ENCODE results near the gene NEK11.

The NEK11 gene

DNA sequence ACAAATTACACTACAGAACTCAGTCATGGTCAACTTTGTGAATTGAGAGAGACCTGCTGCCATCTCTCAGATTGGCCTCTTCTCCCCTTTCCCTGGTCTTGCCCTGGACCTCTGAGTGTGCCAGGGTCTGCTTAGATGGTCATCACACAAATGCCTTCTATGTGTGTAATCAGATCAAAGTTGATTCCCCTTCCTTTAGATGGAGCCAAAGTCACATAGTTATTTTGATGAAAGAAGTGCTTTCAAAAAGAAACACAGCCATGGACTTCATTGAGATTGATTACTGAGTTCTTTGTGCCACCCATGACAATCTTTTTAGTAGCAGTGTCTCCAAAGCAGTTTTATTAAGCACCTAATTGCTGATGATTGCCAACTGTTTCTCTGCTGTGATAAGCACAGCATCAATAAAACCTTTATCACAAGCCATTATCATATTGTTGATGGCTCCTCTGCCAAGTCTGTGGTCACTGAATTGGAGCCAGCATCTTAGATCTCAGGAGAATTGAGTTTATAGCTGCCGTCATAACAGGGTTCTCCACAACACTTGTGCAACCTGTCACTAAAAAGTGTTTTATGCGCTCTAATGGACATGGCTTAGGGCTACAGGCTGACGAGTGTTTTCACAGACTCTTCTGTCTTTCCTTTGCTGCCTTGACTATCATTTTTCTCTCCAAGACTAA is 205.2 kb downstream of the NEK11 start:
- no peak for FAIRE-seq

DNA sequence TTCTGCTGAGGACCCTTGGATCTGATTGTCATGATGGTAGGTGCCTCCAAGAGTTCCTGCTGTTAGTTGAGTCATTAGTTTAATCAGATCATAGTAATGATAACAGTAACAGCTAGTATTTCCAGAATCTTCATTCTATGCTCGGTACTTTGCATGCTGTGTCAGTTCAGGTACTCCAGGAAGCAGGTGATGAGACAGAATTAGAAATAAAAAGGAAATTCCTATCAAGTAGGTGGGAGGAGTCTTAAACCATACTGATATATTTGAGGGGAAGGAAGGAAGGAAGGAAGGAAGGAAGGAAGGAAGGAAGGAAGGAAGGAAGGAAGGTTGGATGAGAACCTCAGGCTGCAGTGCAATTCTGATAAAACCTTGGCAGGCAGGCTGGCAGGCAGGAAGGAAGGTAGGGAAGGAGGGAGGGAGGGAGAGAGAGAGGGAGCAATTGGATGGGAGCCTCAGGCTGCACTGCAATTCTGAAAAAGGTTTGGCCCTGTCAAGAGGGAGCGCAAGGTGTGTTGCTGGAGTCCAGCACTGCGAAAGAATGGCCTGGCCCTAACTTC is 206.1 kb downstream of the NEK11 start:
- no peak for FAIRE-seq

DNA sequence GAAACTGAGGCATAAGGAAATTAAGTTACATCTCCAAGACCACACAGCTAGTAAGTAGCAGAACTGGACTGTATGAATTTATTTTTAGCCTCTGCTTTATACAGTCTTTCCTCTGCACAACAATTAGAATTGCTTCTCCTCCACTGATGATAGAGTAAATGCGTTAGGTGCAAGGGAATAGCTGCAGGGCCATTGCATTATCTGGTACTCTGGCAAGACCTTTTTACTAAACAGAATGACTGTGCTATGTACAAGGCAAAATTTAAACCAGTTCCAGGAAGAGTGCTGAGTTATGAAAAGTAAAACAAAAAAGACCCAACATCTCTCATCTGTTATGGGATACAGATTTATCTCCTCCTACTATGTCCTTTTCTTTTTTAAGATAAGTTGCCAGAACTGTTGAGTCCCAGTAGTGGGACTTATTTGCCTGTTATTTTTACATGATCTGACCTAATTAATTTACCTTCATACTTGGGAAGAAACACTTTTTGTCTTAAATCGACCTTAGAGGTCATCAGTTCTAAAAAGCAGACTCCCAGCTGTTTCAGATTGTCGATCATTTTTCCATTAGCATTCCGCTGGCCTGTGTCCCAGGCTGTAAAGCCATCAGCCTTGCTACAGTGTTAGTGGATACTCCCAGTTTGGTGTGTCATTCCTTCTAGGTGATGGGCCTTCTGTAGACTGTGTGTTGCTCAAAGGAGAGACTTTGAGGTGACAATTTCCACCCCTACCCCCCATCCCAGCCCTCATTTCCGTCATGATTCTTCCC is 207.4 kb downstream of the NEK11 start:
- no peak for FAIRE-seq

DNA sequence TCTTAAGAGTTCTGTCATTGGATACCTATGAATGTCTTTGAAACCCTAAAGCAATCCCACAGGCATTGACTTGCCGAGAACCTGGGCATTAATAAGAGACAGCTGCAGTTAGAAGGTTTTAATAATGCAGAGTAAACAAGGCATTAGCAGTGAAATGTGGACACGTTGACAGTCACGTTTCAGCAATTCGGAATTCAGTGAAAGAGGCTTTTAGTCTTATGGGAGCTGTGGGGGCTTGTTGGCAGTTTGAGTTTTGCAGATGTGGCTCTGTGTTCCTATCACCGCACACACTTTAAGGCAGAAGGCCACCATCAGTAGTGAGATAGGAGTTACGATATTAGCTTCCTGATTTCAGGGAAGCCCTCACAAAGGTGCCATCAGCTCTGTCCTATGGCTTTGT is 209.7 kb downstream of the NEK11 start:
- no peak for FAIRE-seq

DNA sequence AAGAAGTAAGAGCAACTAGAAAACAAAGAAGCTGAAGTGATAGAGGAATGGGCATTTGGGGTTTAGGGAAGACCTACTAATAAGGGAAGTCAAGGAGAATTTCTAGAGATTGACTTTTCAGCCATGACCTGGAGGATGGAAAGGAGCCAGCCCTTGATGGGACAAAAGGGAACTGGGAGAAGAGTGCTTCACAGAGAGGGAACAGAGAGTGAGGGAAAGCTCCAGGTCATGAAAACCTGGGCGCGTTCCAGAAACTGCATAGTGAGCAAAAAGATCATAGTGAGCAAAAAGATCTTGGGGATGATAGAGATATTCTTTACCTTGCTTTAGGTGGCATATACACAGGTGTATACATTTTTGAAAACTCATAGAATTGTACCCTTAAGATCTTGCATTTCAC is 211.8 kb downstream of the NEK11 start:
- FAIRE-seq, result no peak

DNA sequence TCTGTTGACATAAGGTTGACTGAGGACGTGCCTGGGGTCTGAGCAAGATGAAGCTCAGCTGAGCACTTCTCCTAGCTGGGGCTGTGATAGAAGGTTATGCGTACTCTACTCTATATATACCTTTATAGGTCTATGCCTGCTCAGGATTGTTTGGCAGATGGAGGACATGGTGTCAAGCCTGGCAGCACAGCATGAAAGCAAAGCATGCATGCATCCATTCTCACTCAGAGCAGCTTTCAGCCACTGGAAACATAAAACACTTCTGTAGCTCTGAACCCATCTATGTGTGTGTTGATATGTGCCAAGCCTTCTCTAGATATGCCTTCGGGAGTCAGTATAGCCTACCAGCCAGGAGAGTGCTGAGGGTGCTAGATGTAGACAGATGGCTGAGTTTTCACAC is 212.6 kb downstream of the NEK11 start:
- FAIRE-seq, result no peak

DNA sequence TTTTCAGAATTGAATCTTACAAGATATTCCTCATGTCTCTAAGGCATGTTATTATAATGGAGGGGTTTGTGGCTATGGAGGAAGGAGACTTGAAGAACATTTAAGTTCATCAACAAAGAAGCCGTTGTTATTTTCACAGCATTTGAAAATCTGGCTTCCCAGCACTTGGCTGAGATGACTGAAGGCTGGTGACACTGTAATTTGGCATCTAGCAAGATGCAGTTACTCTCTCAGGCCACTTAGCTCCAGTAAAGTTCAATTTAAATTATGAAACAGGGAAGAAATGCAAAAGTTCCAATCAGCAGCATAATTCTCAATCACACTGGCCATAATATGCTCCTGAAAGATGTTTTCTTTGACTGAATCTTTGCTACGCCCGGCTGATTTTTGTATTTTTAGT is 215.5 kb downstream of the NEK11 start:
- no peak for FAIRE-seq

DNA sequence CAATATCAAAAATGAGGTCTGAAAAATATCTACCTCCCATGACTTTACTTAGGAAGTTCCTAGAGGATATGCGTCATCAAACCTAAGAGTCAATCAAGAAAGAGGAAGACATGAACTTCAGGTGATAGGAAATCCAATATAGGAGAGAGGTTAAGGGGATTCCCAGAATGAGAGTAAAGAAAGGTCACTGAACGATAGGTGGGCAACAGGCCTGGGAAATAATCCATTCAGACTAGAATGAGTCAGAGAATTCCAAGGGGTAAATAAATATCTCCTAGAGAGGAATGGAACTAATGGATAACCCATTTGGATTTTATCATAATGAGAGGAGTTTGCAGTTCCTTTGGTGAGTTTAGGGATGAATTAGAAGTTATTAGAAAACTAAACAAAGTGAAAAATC is 223.8 kb downstream of the NEK11 start:
- FAIRE-seq, result no peak

DNA sequence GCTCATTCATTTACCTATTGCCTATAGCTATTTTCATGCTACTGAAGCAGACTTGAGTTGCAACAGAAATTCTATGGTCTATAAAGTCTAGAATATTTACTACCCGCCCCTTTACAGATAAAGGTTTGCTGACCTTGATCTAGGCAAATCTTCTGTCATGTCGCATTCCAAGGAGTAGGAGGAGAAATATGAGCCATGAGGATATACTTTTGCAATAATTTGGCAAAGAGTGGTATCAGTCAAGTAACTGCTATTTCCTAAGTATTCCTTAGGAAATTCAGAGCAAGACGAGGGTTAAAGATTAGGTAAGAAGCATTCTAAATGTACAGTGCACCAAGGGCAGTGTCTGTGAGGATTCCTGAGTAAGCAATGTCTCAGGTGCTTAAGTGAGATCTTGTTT is 233.8 kb downstream of the NEK11 start:
- no peak for FAIRE-seq

DNA sequence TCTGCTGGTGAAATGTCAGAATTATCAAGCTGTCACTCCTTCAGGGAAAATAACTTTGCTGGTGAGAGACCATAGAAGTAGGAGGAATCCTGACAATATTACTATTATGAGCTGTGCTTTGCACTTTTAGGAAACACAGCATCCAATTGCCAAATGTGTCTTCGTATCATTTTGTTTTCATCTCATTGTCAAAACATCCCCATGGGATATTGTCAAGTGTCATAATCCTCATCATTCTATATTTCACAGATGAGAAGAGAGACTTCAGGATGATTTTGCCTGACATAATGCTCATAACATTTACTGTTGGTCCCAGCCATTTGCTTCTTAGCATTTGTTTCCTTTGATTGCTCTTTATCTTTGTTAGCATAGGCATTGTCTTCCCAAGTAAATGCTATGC is 234.4 kb downstream of the NEK11 start:
- FAIRE-seq, result no peak

DNA sequence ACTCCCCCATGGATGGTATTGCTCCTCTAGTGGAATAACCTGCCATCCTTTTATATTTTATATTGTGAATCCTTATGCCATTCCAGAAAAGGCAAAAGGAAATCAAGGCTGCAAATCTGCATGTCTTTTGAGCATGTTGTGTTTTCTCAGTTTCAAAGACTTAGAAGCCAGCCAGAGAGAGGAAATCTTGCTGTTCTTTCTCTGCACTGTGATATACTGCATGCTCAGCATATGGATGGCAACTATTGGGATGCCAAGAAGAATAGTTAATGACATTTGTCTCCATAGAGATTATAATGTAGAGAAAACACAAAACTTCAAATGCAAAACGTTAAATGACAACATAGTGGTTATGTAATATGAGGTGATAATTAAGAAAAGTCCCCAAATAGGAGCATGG is 248.9 kb downstream of the NEK11 start:
- no peak for FAIRE-seq

DNA sequence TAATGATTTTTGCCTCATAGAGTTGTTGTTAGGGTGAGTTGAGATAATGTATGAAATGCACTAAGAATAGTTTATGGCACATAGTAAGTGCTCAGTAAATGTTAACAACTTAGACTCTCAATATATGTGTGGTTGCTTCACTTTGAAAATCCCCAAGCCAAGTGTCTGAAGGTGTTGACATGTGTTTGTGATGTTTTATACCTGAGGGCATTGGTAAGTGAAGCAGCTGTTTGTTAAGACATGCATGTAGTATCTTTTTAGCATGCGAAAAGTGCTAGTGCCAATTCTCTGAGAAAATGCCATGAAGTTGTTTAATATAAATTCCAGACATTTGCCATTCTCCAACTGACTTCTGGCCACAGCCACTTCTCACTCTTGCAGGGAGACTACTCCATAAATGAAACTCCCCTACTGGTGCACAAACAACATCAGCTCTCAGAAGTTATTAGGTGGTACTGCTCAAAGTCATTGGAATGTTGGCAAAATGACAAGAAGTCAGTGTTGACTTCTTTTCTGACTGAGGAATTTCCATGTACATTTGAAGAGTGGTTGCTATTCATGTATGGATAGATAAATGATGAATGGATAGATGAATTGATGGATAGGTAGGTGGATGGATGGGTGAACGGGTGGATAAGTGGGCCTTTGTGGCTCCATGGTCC is 251.3 kb downstream of the NEK11 start:
- FAIRE-seq, result no peak

DNA sequence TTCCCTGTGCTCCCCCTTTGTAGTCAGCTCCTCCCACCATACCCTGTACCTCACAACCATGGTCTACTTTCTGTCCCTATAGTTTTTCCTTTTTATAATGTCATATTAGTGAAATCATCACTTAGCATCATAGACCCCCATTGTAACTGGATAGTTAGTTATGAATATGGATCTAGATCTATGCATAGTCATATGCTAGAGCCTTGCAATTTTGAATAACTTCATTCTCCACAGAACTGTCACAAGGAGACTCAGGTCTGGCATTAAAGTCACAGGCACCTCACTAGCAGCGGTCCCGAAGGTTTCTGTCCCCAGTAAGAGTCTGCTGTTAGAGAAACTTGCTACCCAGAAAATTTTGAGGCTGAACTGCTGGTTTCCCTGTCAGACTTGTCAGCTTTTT is 252.9 kb downstream of the NEK11 start:
- no peak for FAIRE-seq

DNA sequence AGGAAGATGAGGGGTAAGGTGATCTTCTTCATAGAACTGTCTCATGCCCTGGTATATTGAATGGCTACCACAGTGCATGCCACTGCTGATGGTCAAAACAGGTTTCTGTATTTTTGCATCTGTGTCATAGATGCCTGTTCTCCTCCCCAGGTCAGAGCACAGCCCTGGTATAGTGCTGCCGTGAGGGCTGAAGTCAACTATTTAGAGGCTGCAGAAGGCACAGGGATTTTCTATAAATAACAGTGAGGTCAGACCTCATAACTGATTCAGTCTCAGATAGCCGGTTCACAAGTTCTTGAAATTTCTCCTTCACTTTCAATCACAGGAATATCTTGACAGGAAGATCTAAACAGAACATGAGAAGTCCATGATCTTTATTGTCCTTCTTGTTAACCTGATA is 255.7 kb downstream of the NEK11 start:
- no peak for FAIRE-seq

DNA sequence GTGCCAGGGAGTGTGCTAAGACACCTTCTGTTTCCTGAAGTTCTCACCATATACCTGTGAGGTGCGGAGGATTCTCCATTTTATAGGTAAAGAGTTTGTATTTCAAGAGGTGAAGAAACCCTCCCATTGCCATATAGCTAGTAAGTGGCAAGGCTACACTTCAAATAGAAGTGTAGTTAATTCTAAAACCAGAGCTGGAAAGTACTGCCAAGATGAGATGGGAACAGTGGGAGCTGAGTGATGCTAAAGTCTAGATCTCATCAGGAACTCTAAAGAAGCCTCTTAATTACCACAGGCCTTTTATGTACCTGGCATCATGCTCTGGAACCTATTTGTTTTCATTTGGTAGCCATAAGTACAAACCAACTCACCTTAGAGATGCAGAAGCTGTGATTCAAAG is 256.3 kb downstream of the NEK11 start:
- no peak for FAIRE-seq

DNA sequence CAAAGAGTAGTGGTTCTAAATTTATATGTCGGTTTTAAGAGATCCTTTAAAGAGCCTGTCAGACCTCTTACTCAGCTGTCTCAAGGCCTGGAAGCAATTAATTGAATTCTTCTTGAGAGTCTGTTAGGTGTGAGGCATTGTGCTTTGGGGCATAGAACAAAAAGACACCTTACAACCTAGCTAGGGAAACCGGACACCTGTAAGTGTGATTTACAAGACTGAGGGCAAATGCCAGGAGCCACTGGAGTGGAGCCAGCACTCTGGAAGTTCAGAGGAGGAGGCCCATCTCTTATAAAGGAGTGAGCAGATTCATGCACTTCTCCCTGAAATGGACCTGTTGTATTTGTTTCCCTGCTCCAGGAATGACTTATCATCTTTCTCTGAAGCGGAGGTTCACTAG is 257.2 kb downstream of the NEK11 start:
- no peak for FAIRE-seq

DNA sequence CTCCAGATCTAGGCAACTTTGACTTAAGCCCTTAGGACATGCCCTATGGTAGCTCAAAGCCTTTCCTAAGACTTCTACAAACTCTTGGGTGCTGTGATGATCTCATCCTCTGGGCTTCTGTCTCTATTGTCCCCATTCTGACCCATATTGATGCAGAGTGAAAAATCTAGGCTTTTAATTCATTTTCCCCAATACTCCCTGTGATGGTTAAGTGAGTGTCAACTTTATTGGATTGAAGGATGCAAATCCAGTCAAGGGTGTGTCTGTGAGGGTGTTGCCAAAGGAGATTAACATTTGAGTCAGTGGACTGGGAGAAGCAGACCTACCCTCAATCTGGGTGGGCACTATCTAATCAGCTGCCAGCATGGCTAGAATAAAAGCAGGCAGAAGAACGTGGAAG is 257.6 kb downstream of the NEK11 start:
- no peak for FAIRE-seq

DNA sequence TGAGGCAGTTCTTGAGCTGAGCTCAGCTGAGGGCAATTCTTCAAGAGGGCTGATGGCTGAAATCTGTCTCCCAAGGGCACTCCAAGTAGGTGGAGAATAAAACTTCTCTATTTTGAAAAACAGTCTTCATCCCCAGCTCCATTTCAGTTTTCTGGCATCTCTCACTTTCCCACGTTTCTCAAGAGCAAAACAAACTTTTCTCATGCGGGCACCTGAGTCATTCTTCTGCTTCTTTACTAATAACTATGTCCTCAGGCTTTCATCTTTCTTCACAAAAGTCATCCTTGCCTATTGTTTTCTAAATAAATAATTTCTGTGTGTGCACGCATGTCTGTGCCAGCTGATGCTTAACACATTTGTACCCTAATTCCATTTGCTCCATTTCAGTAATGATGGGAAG is 258.8 kb downstream of the NEK11 start:
- FAIRE-seq, result no peak

DNA sequence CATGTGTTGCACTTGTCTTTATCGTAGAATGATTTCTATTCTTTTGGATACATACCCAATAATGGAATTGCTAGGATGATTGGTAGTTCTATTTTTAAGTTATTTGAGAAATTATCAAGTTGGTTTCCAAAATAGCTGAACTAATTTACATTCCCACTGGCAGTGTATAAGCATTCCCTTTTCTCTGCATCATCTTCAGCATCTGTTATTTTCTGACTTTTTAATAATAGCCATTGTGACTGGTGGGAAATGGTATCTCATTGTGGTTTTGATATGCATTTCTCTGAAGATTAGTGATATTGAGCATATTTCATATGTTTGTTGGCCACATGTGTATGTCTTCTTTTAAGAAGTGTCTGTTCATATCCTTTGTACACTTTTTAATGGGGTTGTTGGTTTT is 273.2 kb downstream of the NEK11 start:
- FAIRE-seq, result no peak

DNA sequence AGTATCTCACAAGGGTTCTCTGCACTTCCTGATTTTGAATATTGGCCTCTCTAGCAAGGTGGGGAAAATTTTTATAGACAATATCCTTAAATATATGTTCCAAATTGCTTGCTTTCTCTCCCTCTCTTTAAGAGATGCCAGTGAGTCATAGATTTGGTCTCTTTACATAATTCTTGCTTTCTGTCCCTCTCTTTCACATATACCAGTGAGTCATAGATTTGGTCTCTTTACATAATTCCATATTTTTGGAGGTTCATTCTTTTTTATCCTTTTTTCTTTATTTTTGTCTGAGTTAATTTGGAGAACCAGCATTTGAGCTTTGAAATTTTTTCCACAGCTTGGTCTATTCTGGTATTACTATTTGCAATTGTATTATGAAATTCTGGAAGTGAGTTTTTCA is 277.2 kb downstream of the NEK11 start:
- no peak for FAIRE-seq

DNA sequence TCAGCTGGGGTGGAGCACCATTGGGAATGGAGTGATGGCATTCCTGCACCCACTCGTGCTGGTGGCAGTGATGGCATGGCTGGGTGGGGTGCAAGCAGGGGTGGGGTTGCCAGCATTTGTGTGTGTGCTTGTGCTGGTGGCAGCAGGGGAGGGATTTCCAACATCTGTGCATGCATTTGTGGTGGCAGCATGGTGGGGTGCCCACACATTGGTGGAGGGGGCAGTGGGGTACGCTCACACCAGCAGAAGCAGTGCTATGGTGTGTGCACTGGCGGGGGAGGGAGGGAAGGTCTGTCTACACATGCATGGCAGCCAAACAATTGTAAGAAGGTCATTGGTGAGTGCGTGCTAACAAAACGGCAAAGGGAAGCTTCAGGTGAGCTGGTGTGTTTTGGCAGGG is 278.2 kb downstream of the NEK11 start:
- no peak for FAIRE-seq

DNA sequence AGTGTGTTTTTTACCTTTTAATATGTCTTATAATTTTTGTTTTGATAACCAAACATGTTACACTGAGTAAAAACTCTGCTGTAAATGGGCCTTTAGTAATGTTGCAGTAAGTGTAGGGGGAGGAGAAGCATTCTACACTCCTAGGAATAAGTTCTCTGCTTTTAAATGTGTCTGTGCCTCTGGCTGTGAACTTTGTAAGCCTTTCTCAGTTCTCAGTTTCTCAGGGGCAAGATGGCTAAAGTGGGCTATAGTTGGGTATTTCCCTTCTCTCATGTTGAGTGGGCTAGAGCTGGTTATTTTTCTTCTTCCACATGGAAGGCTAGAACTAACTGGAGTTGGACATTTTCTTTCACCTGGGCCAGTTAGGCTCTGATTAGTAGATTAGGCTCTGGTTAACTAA is 279.6 kb downstream of the NEK11 start:
- FAIRE-seq, result no peak

DNA sequence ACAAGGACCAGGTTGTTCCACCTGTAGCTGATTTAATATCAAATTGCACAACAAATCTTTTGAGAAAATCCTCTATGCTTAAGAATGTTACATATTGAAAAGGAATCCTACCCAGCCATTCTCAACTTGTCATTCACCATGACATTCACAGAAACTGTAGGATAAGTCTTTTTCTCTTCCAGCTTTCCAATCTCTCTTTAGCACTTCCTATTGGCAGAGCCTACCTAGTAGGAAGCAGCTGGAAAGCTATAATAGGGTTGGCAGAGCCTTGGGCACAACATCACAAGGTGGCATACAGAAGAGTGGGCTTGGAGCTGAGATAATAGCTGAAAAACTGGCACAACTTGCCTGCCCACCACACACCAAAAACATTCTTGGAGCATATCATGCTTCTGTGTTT is 287.6 kb downstream of the NEK11 start:
- FAIRE-seq, result no peak

DNA sequence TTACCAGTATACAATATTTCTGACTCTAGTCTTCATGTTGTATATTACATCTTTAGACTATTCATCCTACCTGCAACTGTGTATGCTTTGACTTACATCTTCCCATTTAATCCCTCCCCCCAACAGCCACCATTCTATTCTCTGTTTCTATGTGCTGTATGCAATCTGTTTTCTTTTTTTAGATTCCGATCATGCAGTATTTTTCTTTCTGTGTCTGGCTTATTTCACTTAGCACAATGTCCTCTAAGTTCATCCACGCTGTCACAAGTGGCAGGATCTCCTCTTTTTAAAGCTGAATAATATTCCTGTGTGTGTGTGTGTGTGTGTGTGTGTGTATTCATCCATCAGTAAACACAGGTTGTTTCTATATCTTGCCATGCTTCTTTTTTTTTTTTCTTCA is 288.5 kb downstream of the NEK11 start:
- FAIRE-seq, result no peak

All from endometrium (tissue), 2 donors.